GM23248 (cell line): Measurements from ENCODE around the gene FNDC3B. TPM values are rescaled to one million over a fixed set of nuclear protein-coding genes. Genes with fewer than 3 reads are reported as not detected.

Experiments used
- DNase-seq: peaks from one replicate; pipeline ENCODE4 v3.0.0-alpha.2; 2015
- H2AFZ ChIP-seq: fragments of 200-600 bp; sonication (generic); 2 replicates; pipeline ENCODE4 v1.6.1; 2016; ENCODE audit warnings: antibody characterized with exemption
- H3F3A ChIP-seq: fragments of 200-600 bp; sonication (generic); 2 replicates; pipeline ENCODE4 v1.6.1; 2016; ENCODE audit warnings: mild to moderate bottlenecking, antibody characterized with exemption, mixed run types; ENCODE audit not compliant: insufficient read depth
- H3K27ac ChIP-seq: fragments of 200-600 bp; sonication (generic); 2 replicates; pipeline ENCODE4 v1.5.1; 2016; ENCODE audit warnings: mild to moderate bottlenecking
- H3K27me3 ChIP-seq: fragments of 200-600 bp; sonication (generic); replicated peaks from 2 replicates; pipeline ENCODE4 v1.6.1; 2016; ENCODE audit warnings: mild to moderate bottlenecking; ENCODE audit not compliant: insufficient read depth
- H3K36me3 ChIP-seq: fragments of 200-600 bp; sonication (generic); 2 replicates; pipeline ENCODE4 v1.6.1; 2016; ENCODE audit warnings: low read depth, mild to moderate bottlenecking
- H3K4me1 ChIP-seq: fragments of 200-600 bp; sonication (generic); 2 replicates; pipeline ENCODE4 v1.6.1; 2016; ENCODE audit warnings: mild to moderate bottlenecking; ENCODE audit not compliant: insufficient read depth
- H3K4me2 ChIP-seq: fragments of 200-600 bp; sonication (generic); one replicate; pipeline ENCODE4 v1.6.1; 2016; ENCODE audit warnings: mild to moderate bottlenecking; ENCODE audit not compliant: unreplicated experiment
- H3K4me3 ChIP-seq: fragments of 200-600 bp; sonication (generic); 2 replicates; pipeline ENCODE4 v1.5.1; 2016; ENCODE audit warnings: mild to moderate bottlenecking
- H3K79me2 ChIP-seq: fragments of 200-600 bp; sonication (generic); 2 replicates; pipeline ENCODE4 v1.6.1; 2016; ENCODE audit warnings: mild to moderate bottlenecking; ENCODE audit not compliant: insufficient read depth
- H3K9ac ChIP-seq: fragments of 200-600 bp; sonication (generic); 2 replicates; pipeline ENCODE4 v1.6.1; 2016; ENCODE audit warnings: mild to moderate bottlenecking
- H3K9me2 ChIP-seq: fragments of 200-600 bp; sonication (generic); 2 replicates; pipeline ENCODE4 v1.6.1; 2016; ENCODE audit warnings: mixed run types, mild to moderate bottlenecking, moderate library complexity; ENCODE audit not compliant: insufficient read depth
- H3K9me3 ChIP-seq: fragments of 200-600 bp; sonication (generic); one replicate; pipeline ENCODE4 v1.6.1; 2017; ENCODE audit warnings: low read depth
- H4K20me1 ChIP-seq: fragments of 200-600 bp; sonication (generic); 2 replicates; pipeline ENCODE4 v1.6.0; 2016; ENCODE audit not compliant: insufficient read depth
- EZH2 ChIP-seq: fragments of 200-600 bp; sonication (generic); IDR thresholded peaks from 2 replicates; pipeline ENCODE4 v1.6.1; 2018; ENCODE audit warnings: antibody characterized with exemption, mild to moderate bottlenecking; ENCODE audit not compliant: insufficient read depth, poor library complexity, severe bottlenecking
- EZH2phosphoT487 ChIP-seq: fragments of 200-600 bp; sonication (generic); IDR thresholded peaks from 2 replicates; pipeline ENCODE4 v1.6.1; 2018; ENCODE audit warnings: antibody characterized with exemption, moderate library complexity, mild to moderate bottlenecking, low read depth; ENCODE audit not compliant: insufficient read depth
- WGBS, 2 experiments: methylation state at CpG; one replicate each; pipeline ENCODE4 v1.1.6; 2015 to 2017; ENCODE audit warnings: low lambda C conversion rate in 2 of 2, low coverage in 1 of 2; ENCODE audit errors: missing lambda C conversion rate in 2 of 2; 5-methylcytosine and 5-hydroxymethylcytosine counted together
- in situ Hi-C: fragments of 300-500 bp; cut with MboI; formaldehyde crosslinking; loops from 2 replicates; pipeline ENCODE4 v1.15.0; 2020
- polyA plus RNA-seq: library from polyadenylated mRNA; unstranded; fragments of >200 nt; fragmentation: Nextera tagmentation; extraction: Ambion mirVana; gene quantifications from 2 replicates; pipeline ENCODE4 v1.2.1, GENCODE V29; 2016
- total RNA-seq: library from RNA; depleted of rRNA; stranded (reverse); fragments of >200 nt; shearing (Covaris generic); gene quantifications from 2 replicates; pipeline ENCODE4 v1.2.3, GENCODE V29; 2014

Gene FNDC3B
- total and polyA plus RNA-seq, 2 experiments from 2014 or later: 85.5 to 123 TPM

DNA sequence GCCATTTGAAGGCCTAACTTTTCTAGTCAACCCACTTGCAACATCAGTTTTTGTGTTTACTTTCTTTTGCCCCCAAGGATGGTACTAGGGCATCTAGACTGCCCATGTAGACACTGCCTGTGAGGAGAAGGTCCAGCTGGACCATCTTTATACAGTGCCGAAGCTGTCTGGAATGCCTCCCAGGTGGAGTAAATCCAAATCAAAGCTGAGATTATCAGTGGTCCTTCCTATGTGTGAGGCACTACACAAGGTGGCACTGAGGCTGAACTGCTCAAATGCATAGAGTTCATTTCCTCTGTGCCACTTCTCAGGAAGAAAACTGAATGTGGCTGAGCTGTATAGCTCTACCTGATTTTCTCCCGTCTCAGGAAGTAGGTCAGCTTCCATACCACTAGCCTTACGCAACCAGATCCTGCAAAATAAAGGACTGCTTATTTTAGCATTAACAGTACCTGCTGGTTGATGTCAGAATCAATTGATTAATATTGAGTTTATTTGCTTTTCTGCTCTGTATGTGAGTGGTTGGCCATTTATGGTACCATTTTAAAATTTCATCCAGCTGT lies 302.8 kb downstream of the FNDC3B start:
- peaks cover 43% of the 10 kb centered on the region for H3K79me2 ChIP-seq
- in situ Hi-C loops: no loop called here
- no peak overlapping the region for H3K4me2 ChIP-seq
- H3K27me3 ChIP-seq: no peaks in the 10 kb centered on the region
- no peak overlapping the region for H2AFZ ChIP-seq
- peaks cover 29% of the 10 kb centered on the region for H3F3A ChIP-seq
- no peak overlapping the region for H3K4me3 ChIP-seq
- H3K9ac ChIP-seq: no peak overlapping the region
- no peaks in the 10 kb centered on the region for H3K9me3 ChIP-seq
- H3K4me1 ChIP-seq: no peaks in the 10 kb centered on the region
- TF ChIP-seq EZH2phosphoT487 (no peak), EZH2 (no peak)
- no peak overlapping the region for H3K27ac ChIP-seq
- no peaks in the 10 kb centered on the region for H3K9me2 ChIP-seq
- no peaks in the 10 kb centered on the region for H4K20me1 ChIP-seq
- DNase-seq: no peak
- 66 to 73% methylated on average over 3 of the region's 3 CpGs for WGBS, 2 experiments
- peaks cover 80% of the 10 kb centered on the region for H3K36me3 ChIP-seq

GRCh38 chr3:172343117-172343516 lies 303.7 kb downstream of the FNDC3B start:
- no peak for DNase-seq
- no peaks in the 10 kb centered on the region for H3K4me1 ChIP-seq
- no peaks in the 10 kb centered on the region for H3K9me2 ChIP-seq
- no peak overlapping the region for H3K4me2 ChIP-seq
- H3K79me2 ChIP-seq: peaks cover 47% of the 10 kb centered on the region
- H3K4me3 ChIP-seq: no peak overlapping the region
- no peak overlapping the region for H3K9ac ChIP-seq
- no peak overlapping the region for H2AFZ ChIP-seq
- H3K27me3 ChIP-seq: no peaks in the 10 kb centered on the region
- H3K27ac ChIP-seq: no peak overlapping the region
- H3K9me3 ChIP-seq: no peaks in the 10 kb centered on the region
- H3F3A ChIP-seq: peaks cover 38% of the 10 kb centered on the region
- TF ChIP-seq EZH2 (no peak), EZH2phosphoT487 (no peak)
- no peaks in the 10 kb centered on the region for H4K20me1 ChIP-seq
- peaks cover 82% of the 10 kb centered on the region for H3K36me3 ChIP-seq
- in situ Hi-C loops: no loop called here
- WGBS, 2 experiments: 70 to 73% methylated on average over 3 of the region's 3 CpGs

DNA sequence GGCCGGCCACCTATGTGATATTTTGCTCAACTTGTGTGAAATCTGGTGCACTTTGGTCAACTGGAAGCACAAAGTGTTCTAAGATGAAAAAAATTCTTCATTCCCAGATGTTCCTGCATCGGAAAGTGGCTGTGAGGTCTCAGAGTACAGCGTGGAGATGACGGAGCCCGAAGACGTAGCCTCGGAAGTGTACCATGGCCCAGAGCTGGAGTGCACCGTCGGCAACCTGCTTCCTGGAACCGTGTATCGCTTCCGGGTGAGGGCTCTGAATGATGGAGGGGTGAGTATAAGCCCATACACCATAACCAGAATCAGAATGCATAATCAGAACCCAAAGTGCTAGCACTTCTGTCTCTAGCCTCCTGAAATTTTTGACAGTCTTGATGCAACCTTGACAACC lies 304.6 kb downstream of the FNDC3B start:
- 95 to 96% methylated on average over 12 of the region's 12 CpGs for WGBS, 2 experiments
- in situ Hi-C loops: no loop called here
- no peaks in the 10 kb centered on the region for H4K20me1 ChIP-seq

GRCh38 chr3:172346161-172346560 lies 306.8 kb downstream of the FNDC3B start:
- H3K4me1 ChIP-seq: no peaks in the 10 kb centered on the region
- H2AFZ ChIP-seq: no peak overlapping the region
- no peaks in the 10 kb centered on the region for H3K27me3 ChIP-seq
- no peaks in the 10 kb centered on the region for H3K9me3 ChIP-seq
- no peaks in the 10 kb centered on the region for H3K9me2 ChIP-seq
- no peak overlapping the region for H3K9ac ChIP-seq
- peaks cover 41% of the 10 kb centered on the region; the same call in 1 of the 2 replicates for H3K79me2 ChIP-seq
- no peak overlapping the region for H3K27ac ChIP-seq
- H3K4me2 ChIP-seq: no peak overlapping the region
- H4K20me1 ChIP-seq: no peaks in the 10 kb centered on the region
- H3K4me3 ChIP-seq: no peak overlapping the region
- WGBS, 2 experiments: 74 to 85% methylated on average over 3 of the region's 3 CpGs
- H3K36me3 ChIP-seq: peaks cover 97% of the 10 kb centered on the region
- no peak for TF ChIP-seq EZH2phosphoT487
- no peak for TF ChIP-seq EZH2
- peaks cover 41% of the 10 kb centered on the region for H3F3A ChIP-seq
- no peak for DNase-seq
- in situ Hi-C loops: no loop called here

More for the DNA sequence above, 304.6 kb downstream of the FNDC3B start:
- no peaks in the 10 kb centered on the region for H3K9me2 ChIP-seq
- H3K4me1 ChIP-seq: no peaks in the 10 kb centered on the region
- H3K27me3 ChIP-seq: no peaks in the 10 kb centered on the region
- peaks cover 42% of the 10 kb centered on the region for H3F3A ChIP-seq
- no peak overlapping the region for H3K4me3 ChIP-seq
- H3K9me3 ChIP-seq: no peaks in the 10 kb centered on the region
- H3K36me3 ChIP-seq: peaks cover 88% of the 10 kb centered on the region
- H2AFZ ChIP-seq: no peak overlapping the region
- H3K27ac ChIP-seq: no peak overlapping the region
- H3K79me2 ChIP-seq: peaks cover 47% of the 10 kb centered on the region
- no peak overlapping the region for H3K4me2 ChIP-seq
- TF ChIP-seq EZH2phosphoT487 (no peak), EZH2 (no peak)
- DNase-seq: no peak
- no peak overlapping the region for H3K9ac ChIP-seq
